Measurements from ENCODE around the gene SMIM24. TPM values are rescaled to one million over a fixed set of nuclear protein-coding genes. Genes with fewer than 3 reads are reported as not detected.
A peak's percentile ranks its signal among the peaks of the same experiment; 100 is the strongest.

SMIM24 gene
- total and polyA plus RNA-seq, 10 of the 15 experiments (the other 5 are each of a cell fraction or from before 2014, with no cell fraction given): 0.14 to 0.44 (median 0.23) TPM; not detected in 4

GRCh38 chr19:3521104-3521445, 40.8 kb upstream of the SMIM24 start:
- BruUV-seq (replicated peaks): no TSS peak
- POLR2A ChIA-PET: no interaction called here
- Histone ChIP-seq H3K4me3 (no peak overlapping the region), H3K4me1 (ENCODE audit: control insufficient read depth, insufficient read depth, low read length) (peaks cover 4% of the 10 kb centered on the region; the same call in 1 of the 2 replicates), H2AFZ (ENCODE audit: control insufficient read depth, low read depth, low read length) (no peak overlapping the region), H3K27ac (ENCODE audit: control insufficient read depth, insufficient read depth) (no peak overlapping the region), H3K9ac (ENCODE audit: control insufficient read depth, insufficient read depth, low read length) (no peak overlapping the region), H3K4me2 (ENCODE audit: control insufficient read depth, insufficient read depth) (no peak overlapping the region), H3K79me2 (ENCODE audit: control insufficient read depth, insufficient read depth, low read length) (peaks cover 3% of the 10 kb centered on the region), H3K27me3 (replicated peaks in 1 of 2; ENCODE audit: control insufficient read depth in 2 of 2, insufficient read depth in 2 of 2, low read length in 1 of 2) (no peaks in the 10 kb centered on the region), H3K36me3 (ENCODE audit: control insufficient read depth in 2 of 2, insufficient read depth in 2 of 2, low read length in 1 of 2) (peaks cover 3 to 27% of the 10 kb centered on the region in 2 experiments; a peak in 3 of 4 replicates), H4K20me1 (ENCODE audit: control insufficient read depth, insufficient read depth) (no peaks in the 10 kb centered on the region), H3K9me3 (replicated peaks; ENCODE audit: control insufficient read depth, insufficient read depth, low read length) (no peaks in the 10 kb centered on the region)
- TF ChIP-seq TAF1 (IDR thresholded peaks at IDR 0.05; ENCODE audit: borderline replicate concordance, low read depth, low read length) (no peak), NFXL1 (IDR thresholded peaks at IDR 0.05; ENCODE audit: borderline replicate concordance) (no peak)
- ATAC-seq (no peak), FAIRE-seq (no peak), DNase-seq (ENCODE audit: low read depth, low spot score) (no peak)
- WGBS (ENCODE audit: insufficient coverage, insufficient replicate concordance, low lambda C conversion rate, missing lambda C conversion rate): 92% methylated on average over 7 of the region's 7 CpGs
- SMC1A ChIA-PET (ENCODE audit: uncharacterized antibody, unreplicated experiment): no interaction called here
- RAD21 ChIA-PET (ENCODE audit: unreplicated experiment): no interaction called here
- intact Hi-C loops (cut with micrococcal nuclease; ENCODE audit: unreplicated experiment) (no loop called here), in situ Hi-C loops (cut with MboI) (no loop called here)
- CTCF ChIA-PET: interaction anchor here (0.6 kb wide), 1 partner anchor 396 kb away, joined by 3 read pairs; no protein-coding TSS in a partner anchor

GRCh38 chr19:3520166-3521103, 40.1 kb upstream of the SMIM24 start:
- WGBS (ENCODE audit: insufficient coverage, insufficient replicate concordance, low lambda C conversion rate, missing lambda C conversion rate): 92% methylated on average over 33 of the region's 37 CpGs
- DNase-seq (ENCODE audit: low read depth, low spot score) (no peak), ATAC-seq (no peak), FAIRE-seq (no peak)
- SMC1A ChIA-PET (ENCODE audit: uncharacterized antibody, unreplicated experiment): no interaction called here
- BruUV-seq (replicated peaks): no TSS peak
- Histone ChIP-seq H3K4me1 (ENCODE audit: control insufficient read depth, insufficient read depth, low read length) (peaks cover 4% of the 10 kb centered on the region; the same call in 1 of the 2 replicates), H3K4me2 (ENCODE audit: control insufficient read depth, insufficient read depth) (no peak overlapping the region), H3K79me2 (ENCODE audit: control insufficient read depth, insufficient read depth, low read length) (peaks cover 5% of the 10 kb centered on the region), H3K36me3 (ENCODE audit: control insufficient read depth in 2 of 2, insufficient read depth in 2 of 2, low read length in 1 of 2) (peaks cover 3 to 23% of the 10 kb centered on the region in 2 experiments; a peak in 2 of 4 replicates), H2AFZ (ENCODE audit: control insufficient read depth, low read depth, low read length) (no peak overlapping the region), H3K9ac (ENCODE audit: control insufficient read depth, insufficient read depth, low read length) (no peak overlapping the region), H4K20me1 (ENCODE audit: control insufficient read depth, insufficient read depth) (no peaks in the 10 kb centered on the region), H3K4me3 (no peak overlapping the region), H3K27me3 (replicated peaks in 1 of 2; ENCODE audit: control insufficient read depth in 2 of 2, insufficient read depth in 2 of 2, low read length in 1 of 2) (no peaks in the 10 kb centered on the region), H3K27ac (ENCODE audit: control insufficient read depth, insufficient read depth) (no peak overlapping the region), H3K9me3 (replicated peaks; ENCODE audit: control insufficient read depth, insufficient read depth, low read length) (no peaks in the 10 kb centered on the region)
- POLR2A ChIA-PET: no interaction called here
- intact Hi-C loops (cut with micrococcal nuclease; ENCODE audit: unreplicated experiment): no loop called here
- RAD21 ChIA-PET (ENCODE audit: unreplicated experiment): no interaction called here
- CTCF ChIA-PET: no interaction called here
- in situ Hi-C loops (cut with MboI): no loop called here
- TF ChIP-seq POLR2A (IDR thresholded peaks at IDR 0.05; ENCODE audit: low read depth, low read length) (0 out of 2 replicates have a peak, but pooled peaks have one; percentile 15), JUNB (IDR thresholded peaks at IDR 0.05) (no peak)
